Mononuclear cell (primary cell): ENCODE data around the gene TTPAL. TPM values are rescaled to one million over a fixed set of nuclear protein-coding genes. Genes with fewer than 3 reads are reported as not detected.

Source experiments
- total RNA-seq: library from RNA; depleted of rRNA; stranded (reverse); fragments of >200 nt; gene quantifications from one replicate; pipeline ENCODE4 v1.2.3, GENCODE V29; 2012

The TTPAL gene
- total RNA-seq, 1 donor = 4.7 TPM

Other genes with a start within 250 kb of the TTPAL start
- not detected for gene GDAP1L1, start 228.6 kb upstream of the TTPAL start, total RNA-seq
- 1.6 TPM for gene FITM2, start 164.7 kb upstream of the TTPAL start, total RNA-seq
- not detected for gene R3HDML, start 138.8 kb upstream of the TTPAL start, total RNA-seq
- gene HNF4A, start 120.2 kb upstream of the TTPAL start, total RNA-seq = not detected
- gene SERINC3, start 46.2 kb downstream of the TTPAL start, total RNA-seq = 37.7 TPM
- gene PKIG, start 106.7 kb downstream of the TTPAL start, total RNA-seq = 6.9 TPM
- 14.4 TPM for gene ADA, start 175.8 kb downstream of the TTPAL start, total RNA-seq
- gene CCN5, start 239.5 kb downstream of the TTPAL start, total RNA-seq = not detected